ENCODE measurements around the gene AP3B1.
"Not testable (repeated sequence)": the region's sequence is repeated elsewhere in the genome, so short reads cannot be mapped to it uniquely, and the experiment has no call there.

The AP3B1 gene

GRCh38 chr5:78113689-78114264 is 180.7 kb downstream of the AP3B1 start:
- H3K9me3 Mint-ChIP-seq: no peaks in the 10 kb centered on the region
- peaks cover 18% of the 10 kb centered on the region for H3K36me3 Mint-ChIP-seq (ENCODE audit: low read depth)
- H3K27me3 Mint-ChIP-seq (ENCODE audit: low read depth): no peaks in the 10 kb centered on the region
- H3K4me3 Mint-ChIP-seq: no peak overlapping the region
- no peak overlapping the region for H3K27ac Mint-ChIP-seq
- no peaks in the 10 kb centered on the region for H3K4me1 Mint-ChIP-seq (ENCODE audit: low read depth)

GRCh38 chr5:78112931-78113330 is 181.6 kb downstream of the AP3B1 start:
- Mint-ChIP-seq H3K4me3 (no peak overlapping the region), H3K36me3 (ENCODE audit: low read depth) (peaks cover 18% of the 10 kb centered on the region), H3K27me3 (ENCODE audit: low read depth) (no peaks in the 10 kb centered on the region), H3K27ac (no peak overlapping the region), H3K9me3 (no peaks in the 10 kb centered on the region), H3K4me1 (ENCODE audit: low read depth) (no peaks in the 10 kb centered on the region)

DNA sequence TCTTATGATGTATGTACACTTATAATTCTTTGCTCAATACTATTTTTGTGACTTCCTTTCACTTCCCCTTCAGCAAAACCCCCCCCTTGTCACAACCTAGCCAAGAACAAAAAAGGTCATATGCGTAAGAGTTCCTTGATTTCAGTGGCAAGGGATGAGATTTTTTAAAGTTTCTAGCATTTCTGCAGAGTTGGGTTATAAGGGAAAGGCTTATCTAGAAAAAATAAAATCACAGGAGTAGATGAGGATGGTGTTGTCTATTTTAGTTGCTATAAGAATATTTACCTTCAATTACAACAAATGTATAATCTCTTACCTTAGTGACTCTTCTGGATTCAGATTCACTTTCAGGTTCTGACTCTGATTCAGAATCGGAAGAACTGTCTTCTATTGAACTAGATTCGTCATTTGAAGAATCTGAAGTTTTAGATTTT is 184.6 kb downstream of the AP3B1 start:
- Mint-ChIP-seq H3K9me3 (no peaks in the 10 kb centered on the region), H3K4me1 (ENCODE audit: low read depth) (no peaks in the 10 kb centered on the region), H3K27me3 (ENCODE audit: low read depth) (no peaks in the 10 kb centered on the region), H3K4me3 (no peak overlapping the region), H3K27ac (no peak overlapping the region), H3K36me3 (ENCODE audit: low read depth) (peaks cover 29% of the 10 kb centered on the region)

GRCh38 chr5:78108564-78108963 is 185.9 kb downstream of the AP3B1 start:
- H3K27ac Mint-ChIP-seq: no peak overlapping the region
- no peaks in the 10 kb centered on the region for H3K27me3 Mint-ChIP-seq (ENCODE audit: low read depth)
- H3K4me3 Mint-ChIP-seq: no peak overlapping the region
- H3K36me3 Mint-ChIP-seq (ENCODE audit: low read depth): peaks cover 23% of the 10 kb centered on the region
- no peaks in the 10 kb centered on the region for H3K4me1 Mint-ChIP-seq (ENCODE audit: low read depth)
- H3K9me3 Mint-ChIP-seq: no peaks in the 10 kb centered on the region

DNA sequence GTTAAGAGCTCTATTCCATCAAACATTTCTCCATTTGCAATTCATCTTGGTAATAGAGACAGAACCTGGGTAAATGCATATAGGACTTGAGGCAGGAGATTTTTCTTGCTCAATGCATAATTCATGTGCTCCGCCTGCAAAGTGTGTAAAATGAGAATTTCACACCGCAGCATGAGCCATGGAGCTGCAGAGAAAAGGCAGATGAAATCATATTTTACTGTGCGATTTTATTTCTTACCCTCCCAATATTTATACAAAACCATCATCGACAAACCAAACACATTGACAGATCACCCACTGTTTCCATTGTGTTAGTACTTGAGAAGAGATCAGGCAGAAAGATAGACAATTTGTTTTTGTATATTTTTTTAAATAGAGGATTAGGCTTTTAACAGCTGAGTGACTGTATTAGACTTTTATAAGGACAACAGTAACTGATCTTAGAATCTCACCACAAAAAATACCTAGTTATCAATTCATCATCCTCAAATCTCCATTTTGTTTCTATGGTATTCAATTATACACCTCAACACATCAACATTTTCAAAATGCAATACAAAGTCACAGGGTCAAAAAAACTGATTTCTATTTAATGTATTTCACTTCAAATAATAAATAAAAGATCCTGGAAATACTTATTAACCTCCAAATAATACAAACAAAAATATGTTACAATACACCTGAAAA is 191.1 kb downstream of the AP3B1 start:
- Mint-ChIP-seq H3K4me1 (ENCODE audit: low read depth) (peaks cover 1% of the 10 kb centered on the region), H3K9me3 (no peaks in the 10 kb centered on the region), H3K36me3 (ENCODE audit: low read depth) (peaks cover 32% of the 10 kb centered on the region), H3K27ac (no peak overlapping the region), H3K4me3 (no peak overlapping the region), H3K27me3 (ENCODE audit: low read depth) (no peaks in the 10 kb centered on the region)

GRCh38 chr5:78102500-78102899 is 192.0 kb downstream of the AP3B1 start:
- Mint-ChIP-seq H3K4me1 (ENCODE audit: low read depth) (peaks cover 1% of the 10 kb centered on the region), H3K9me3 (no peaks in the 10 kb centered on the region), H3K36me3 (ENCODE audit: low read depth) (peaks cover 29% of the 10 kb centered on the region), H3K4me3 (no peak overlapping the region), H3K27ac (no peak overlapping the region), H3K27me3 (ENCODE audit: low read depth) (no peaks in the 10 kb centered on the region)

- Mint-ChIP-seq H3K4me1 (ENCODE audit: low read depth) (no peaks in the 10 kb centered on the region), H3K27ac (no peak overlapping the region), H3K9me3 (peaks cover 8% of the 10 kb centered on the region), H3K36me3 (ENCODE audit: low read depth) (peaks cover 27% of the 10 kb centered on the region), H3K4me3 (no peak overlapping the region), H3K27me3 (ENCODE audit: low read depth) (no peaks in the 10 kb centered on the region)
Observed at GRCh38 chr5:78095125-78095524, 199.4 kb downstream of the AP3B1 start.

DNA sequence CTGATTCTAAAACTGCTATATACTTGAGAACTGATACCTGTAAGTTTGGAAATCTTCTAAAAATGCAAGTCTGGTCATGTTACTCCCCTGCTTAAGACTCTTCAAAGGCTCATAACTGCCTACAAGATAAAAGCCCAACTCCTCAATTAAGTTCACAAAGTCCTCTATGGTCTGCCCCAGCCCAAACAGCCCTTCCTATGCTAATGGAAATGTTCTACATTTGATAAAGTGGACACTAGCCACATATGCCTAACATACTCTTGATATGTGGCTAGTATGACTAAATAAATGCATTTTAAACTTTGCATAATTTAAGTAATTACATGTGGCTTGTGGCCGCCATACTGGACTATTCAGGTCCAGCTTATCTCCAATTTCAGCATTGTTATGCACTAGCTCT is 204.5 kb downstream of the AP3B1 start:
- Mint-ChIP-seq H3K27me3 (ENCODE audit: low read depth) (no peaks in the 10 kb centered on the region), H3K4me3 (no peak overlapping the region), H3K36me3 (ENCODE audit: low read depth) (peaks cover 7% of the 10 kb centered on the region), H3K27ac (no peak overlapping the region), H3K9me3 (peaks cover 1% of the 10 kb centered on the region), H3K4me1 (ENCODE audit: low read depth) (no peaks in the 10 kb centered on the region)

- Mint-ChIP-seq H3K9me3 (no peaks in the 10 kb centered on the region), H3K27ac (no peak overlapping the region), H3K27me3 (ENCODE audit: low read depth) (no peaks in the 10 kb centered on the region), H3K4me3 (no peak overlapping the region), H3K4me1 (ENCODE audit: low read depth) (no peaks in the 10 kb centered on the region), H3K36me3 (ENCODE audit: low read depth) (peaks cover 18% of the 10 kb centered on the region)
Observed at GRCh38 chr5:78078858-78079257, 215.6 kb downstream of the AP3B1 start.

DNA sequence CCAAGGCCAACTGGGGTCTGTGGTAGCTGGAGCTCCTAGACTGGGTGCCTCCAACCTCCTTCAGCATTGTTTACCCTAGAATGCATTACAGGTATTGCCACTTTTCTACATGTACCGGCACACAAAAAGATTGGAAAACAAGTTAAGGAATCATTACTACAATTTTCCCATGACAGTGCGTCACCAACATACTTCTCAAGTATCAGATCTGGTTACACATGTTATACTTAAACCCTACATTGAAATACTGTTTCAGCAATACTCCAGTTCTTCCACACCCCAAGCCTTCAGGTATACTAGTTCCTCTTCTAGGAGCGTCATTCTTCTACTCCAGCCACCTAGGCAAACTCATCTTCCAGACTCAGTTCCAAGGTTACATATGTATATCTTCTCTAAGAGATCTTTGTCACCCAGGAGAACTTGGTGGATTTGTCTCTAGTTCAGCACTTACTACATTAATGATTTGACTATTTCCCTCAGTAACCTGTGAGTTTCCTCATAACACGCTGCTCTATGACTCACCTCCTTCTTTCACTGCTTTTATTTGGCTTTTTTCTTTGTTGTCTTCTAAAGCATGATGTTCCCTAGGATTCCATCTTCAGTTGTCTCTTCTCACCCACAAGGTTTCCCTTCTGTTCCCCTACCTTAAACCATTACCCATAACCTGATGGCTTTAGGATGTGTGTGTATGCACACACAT is 217.0 kb downstream of the AP3B1 start:
- H3K4me1 Mint-ChIP-seq (ENCODE audit: low read depth): no peaks in the 10 kb centered on the region
- no peak overlapping the region for H3K27ac Mint-ChIP-seq
- peaks cover 16% of the 10 kb centered on the region for H3K36me3 Mint-ChIP-seq (ENCODE audit: low read depth)
- H3K4me3 Mint-ChIP-seq: no peak overlapping the region
- H3K27me3 Mint-ChIP-seq (ENCODE audit: low read depth): no peaks in the 10 kb centered on the region
- H3K9me3 Mint-ChIP-seq: no peaks in the 10 kb centered on the region

DNA sequence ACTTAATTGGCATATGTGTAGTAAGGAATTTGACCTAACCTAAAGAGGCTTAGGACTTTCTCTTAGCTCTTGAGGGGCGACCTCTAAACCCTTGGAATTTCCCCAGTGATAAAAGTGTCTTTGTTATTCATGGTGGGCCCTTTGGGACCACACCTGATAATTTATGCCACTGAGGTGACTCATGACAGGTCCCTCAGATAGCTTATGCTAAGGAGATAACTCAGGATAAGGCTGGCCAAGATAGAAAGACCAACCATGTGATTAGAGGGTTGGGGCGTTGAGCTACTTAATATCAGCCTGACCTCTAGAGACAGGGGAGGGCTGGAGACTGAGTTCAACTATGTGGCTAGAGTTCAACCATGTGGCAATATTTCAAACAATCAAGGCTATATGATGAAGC is 218.1 kb downstream of the AP3B1 start:
- no peak overlapping the region for H3K4me3 Mint-ChIP-seq
- H3K36me3 Mint-ChIP-seq (ENCODE audit: low read depth): peaks cover 12% of the 10 kb centered on the region
- H3K27me3 Mint-ChIP-seq (ENCODE audit: low read depth): no peaks in the 10 kb centered on the region
- H3K9me3 Mint-ChIP-seq: no peaks in the 10 kb centered on the region
- H3K27ac Mint-ChIP-seq: no peak overlapping the region
- no peaks in the 10 kb centered on the region for H3K4me1 Mint-ChIP-seq (ENCODE audit: low read depth)

DNA sequence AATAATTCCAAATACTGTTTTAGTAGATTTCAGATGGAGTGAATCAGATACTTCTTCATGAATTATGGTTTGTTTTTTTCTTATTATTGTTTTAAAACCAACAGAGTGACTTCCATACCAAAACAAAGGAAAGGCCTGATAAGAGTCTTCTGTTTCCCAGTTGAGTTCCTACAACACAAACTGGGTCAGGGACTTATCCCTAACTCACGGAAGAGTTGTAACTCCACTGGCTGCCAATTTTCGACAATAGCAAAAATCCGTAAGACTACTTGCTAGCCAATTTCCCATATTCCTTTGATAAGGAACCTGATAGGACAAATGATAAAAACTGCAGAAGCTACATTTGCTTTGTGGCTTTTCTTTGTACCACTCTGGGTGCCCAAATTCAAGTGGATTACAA is 219.2 kb downstream of the AP3B1 start:
- H3K4me1 Mint-ChIP-seq (ENCODE audit: low read depth): no peaks in the 10 kb centered on the region
- peaks cover 9% of the 10 kb centered on the region for H3K9me3 Mint-ChIP-seq
- no peak overlapping the region for H3K27ac Mint-ChIP-seq
- no peak overlapping the region for H3K4me3 Mint-ChIP-seq
- no peaks in the 10 kb centered on the region for H3K27me3 Mint-ChIP-seq (ENCODE audit: low read depth)
- peaks cover 11% of the 10 kb centered on the region for H3K36me3 Mint-ChIP-seq (ENCODE audit: low read depth)

GRCh38 chr5:78070691-78071090 is 223.8 kb downstream of the AP3B1 start:
- H3K36me3 Mint-ChIP-seq (ENCODE audit: low read depth): peaks cover 28% of the 10 kb centered on the region
- H3K9me3 Mint-ChIP-seq: peaks cover 47% of the 10 kb centered on the region
- H3K4me1 Mint-ChIP-seq (ENCODE audit: low read depth); H3K27me3 Mint-ChIP-seq (ENCODE audit: low read depth); H3K4me3 Mint-ChIP-seq; H3K27ac Mint-ChIP-seq: not testable (repeated sequence)

- H3K27me3 Mint-ChIP-seq (ENCODE audit: low read depth); H3K4me1 Mint-ChIP-seq (ENCODE audit: low read depth); H3K27ac Mint-ChIP-seq; H3K4me3 Mint-ChIP-seq: not testable (repeated sequence)
- Mint-ChIP-seq H3K36me3 (ENCODE audit: low read depth) (peaks cover 28% of the 10 kb centered on the region), H3K9me3 (peaks cover 47% of the 10 kb centered on the region)
Observed at GRCh38 chr5:78067581-78067980, 226.9 kb downstream of the AP3B1 start.

DNA sequence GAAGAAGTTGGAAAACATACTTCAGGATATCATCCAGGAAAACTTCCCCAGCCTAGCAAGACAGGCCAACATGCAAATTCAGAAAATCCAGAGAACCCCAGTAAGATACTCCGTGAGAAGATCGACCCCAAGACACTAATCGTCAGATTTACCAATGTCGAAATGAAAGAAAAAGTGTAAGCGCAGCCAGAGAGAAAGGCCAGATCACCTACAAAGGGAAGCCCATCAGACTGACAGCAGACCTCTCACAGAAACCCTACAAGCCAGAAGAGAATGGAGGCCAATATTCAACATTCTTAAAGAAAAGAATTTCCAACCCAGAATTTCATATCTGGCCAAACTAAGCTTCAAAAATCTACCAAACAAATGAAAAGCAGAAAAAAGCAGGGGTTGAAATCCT is 227.8 kb downstream of the AP3B1 start:
- not testable (repeated sequence) for H3K4me1 Mint-ChIP-seq (ENCODE audit: low read depth); H3K27ac Mint-ChIP-seq; H3K4me3 Mint-ChIP-seq; H3K27me3 Mint-ChIP-seq (ENCODE audit: low read depth)
- H3K36me3 Mint-ChIP-seq (ENCODE audit: low read depth): peaks cover 28% of the 10 kb centered on the region
- peaks cover 47% of the 10 kb centered on the region for H3K9me3 Mint-ChIP-seq

All from T-helper 1 cell treated with Interleukin-12 subunit alpha and Interleukin-12 subunit beta and Interleukin-4 antibody, amounts not matched to agents 30 μg/mL and 1 μg/mL, for 36 hours (primary cell).